Heart left ventricle (tissue), 16 donors: Measurements from ENCODE around the gene ANKRD44. TPM values are rescaled to one million over a fixed set of nuclear protein-coding genes. Genes with fewer than 3 reads are reported as not detected.

Experiments
- ATAC-seq, 4 donors: fragments of 200-7000 bp; cut with Tn5 transposase; one replicate each; pipeline ENCODE4 v1.9.1; 2020 to 2022; ENCODE audit warnings: moderate library complexity in 4 of 4, mild to moderate bottlenecking in 3 of 4, moderate number of reproducible peaks in 1 of 4
- DNase-seq, 5 donors: peaks; one replicate each; pipeline ENCODE4 v3.0.0-alpha.2; 2020
- H3K27ac ChIP-seq, 12 donors: fragments of 200-600 bp; sonication (generic) in 4 of 12; one replicate each; pipeline versions ENCODE4 v1.5.0 to v1.8.0; 2016 to 2022; ENCODE audit warnings: mild to moderate bottlenecking in 2 of 12
- H3K27me3 ChIP-seq, 9 donors: fragments of 200-600 bp; sonication (generic) in 2 of 9; one replicate each; pipeline versions ENCODE4 v1.5.1 to v1.8.0; 2016 to 2022; ENCODE audit warnings: mild to moderate bottlenecking in 3 of 9
- H3K36me3 ChIP-seq, 9 donors: fragments of 200-600 bp; sonication (generic) in 2 of 9; one replicate each; pipeline versions ENCODE4 v1.5.0 to v1.8.0; 2018 to 2022; ENCODE audit warnings: mild to moderate bottlenecking in 2 of 9
- H3K4me1 ChIP-seq, 12 donors: fragments of 200-600 bp; sonication (generic) in 4 of 12; one replicate each; pipeline versions ENCODE4 v1.5.0 to v1.8.0; 2016 to 2022; ENCODE audit warnings: mild to moderate bottlenecking in 3 of 12
- H3K4me3 ChIP-seq, 12 donors: fragments of 200-600 bp; sonication (generic) in 4 of 12; one replicate each; pipeline versions ENCODE4 v1.5.0 to v1.8.0; 2017 to 2022; ENCODE audit warnings: mild to moderate bottlenecking in 9 of 12, moderate library complexity in 4 of 12
- H3K9me3 ChIP-seq, 12 donors: fragments of 200-600 bp; sonication (generic) in 4 of 12; one replicate each; pipeline versions ENCODE4 v1.5.0 to v1.8.0; 2016 to 2022; ENCODE audit warnings: mild to moderate bottlenecking in 1 of 12
- POLR2A ChIP-seq, 2 donors: fragments of 450-650 bp; IDR thresholded peaks; one replicate each; pipeline ENCODE4 v1.6.1; 2017; ENCODE audit warnings: antibody characterized with exemption in 2 of 2, mild to moderate bottlenecking in 2 of 2, moderate library complexity in 2 of 2
- WGBS, 4 donors: extraction: QIAGEN DNeasy Blood & Tissue Kit in 2 of 4; methylation state at CpG; one replicate each; pipeline versions ENCODE4 v1.1.5 to v1.1.7; 2013 to 2018; 5-methylcytosine and 5-hydroxymethylcytosine counted together
- intact Hi-C, 10 donors: fragments of 100-400 bp; cut with DNase I; formaldehyde crosslinking; loops; one replicate each; pipeline versions ENCODE4 v1.11.1 to v1.14.2; 2022
- polyA plus RNA-seq, 2 donors: library from polyadenylated mRNA; stranded (reverse); fragments of 200-250 nt; gene quantifications; one replicate each; pipeline ENCODE4 v1.2.3, GENCODE V29; 2013
- total RNA-seq, 9 donors: library from RNA; depleted of rRNA in 2 of 9; stranded (reverse); fragments of >200 nt in 2 of 9; fragmentation: NEBNext Ultra II Directional in 3 of 9; extraction: Animal tissue kit (Norgen Biotek cat#: 25700) in 3 of 9; gene quantifications; one replicate each; pipeline versions ENCODE4 v1.1.0 to v1.2.4, GENCODE V29; 2016 to 2023
- TF ChIP-seq, protein P1 (sequence below), 12 donors: fragments of 200-600 bp; sonication (generic) in 4 of 12; IDR thresholded peaks; one replicate each; pipeline versions ENCODE4 v1.5.0 to v1.8.0; 2018 to 2022; ENCODE audit warnings: antibody characterized with exemption in 12 of 12, mild to moderate bottlenecking in 5 of 12
- donor health status: ischemic (EF 13 %, LVEDD 7.1; RV severe dilation, severe dysfunction).
- donor health status: healthy with polysubstance abuse.
- donor health status: DM: no; HTN: yes; CAD: no.
- donor health status: DM: no; HTN: no; CAD: no.
- donor health status: ischemic (EF 25% LVEDD 6.9; RV normal size, moderate dysfunction).
- donor health status: ischemic (EF 25% LVEDD 5.7; RV mildly dilated, moderate dysfunction).
- donor health status: healthy.
- donor health status: DM: yes; HTN: yes; CAD: no.
- donor health status: ischemic (EF 35%, LVEDD 5.7; RV mildly dilated, moderate dysfunction).
- donor health status: nonischemic (EF 11% LVEDD 7.7; RV severe dilation, severe dysfunction).
- donor health status: DM: yes; HTN: yes; CAD: no.
- donor health status: PGD.
- donor health status: ischemic (EF 29% LVEDD 5.4; RV normal size, mild dysfunction).
- donor health status: nonischemic (EF 23%, LVEDD 6.1; RV moderate dilation, normal function).

The ANKRD44 gene
- total and polyA plus RNA-seq, 11 donors = 2.4 to 30.6 (median 8.4) TPM

DNA sequence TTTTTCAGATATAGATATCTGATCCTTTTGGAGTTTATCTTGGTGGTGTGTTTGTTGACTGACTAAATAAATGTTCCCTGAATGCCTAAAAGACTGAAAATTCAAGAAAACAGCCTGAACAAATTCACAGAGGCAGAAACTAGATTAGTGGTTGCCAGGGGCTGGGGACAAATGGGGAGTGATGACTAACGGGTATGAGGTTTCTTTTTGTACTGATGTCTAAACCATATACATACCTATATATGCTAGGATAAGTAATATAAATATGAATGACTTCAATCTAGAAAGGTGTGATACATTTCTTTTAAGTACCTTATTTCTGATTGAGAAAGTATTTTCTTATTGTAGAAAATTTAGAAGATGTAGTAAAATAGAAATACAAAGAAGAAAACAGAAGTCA, 207.2 kb downstream of the ANKRD44 start:
- no peak overlapping the region for H3K27ac ChIP-seq
- peaks cover 0 to 26% (median 0%) of the 10 kb centered on the region in 9 donors for H3K36me3 ChIP-seq
- H3K4me3 ChIP-seq = no peak overlapping the region
- DNase-seq (no peak), ATAC-seq (no peak)
- no peaks in the 10 kb centered on the region for H3K9me3 ChIP-seq
- peaks cover 0 to 21% (median 12%) of the 10 kb centered on the region in 12 donors for H3K4me1 ChIP-seq
- no peaks in the 10 kb centered on the region for H3K27me3 ChIP-seq
- intact Hi-C loops = loop anchor here in 2 of 10 donors (10.0 kb wide), 2 partner anchors 69 to 89 kb away; no protein-coding TSS in a partner anchor
- TF ChIP-seq, protein P1, sequence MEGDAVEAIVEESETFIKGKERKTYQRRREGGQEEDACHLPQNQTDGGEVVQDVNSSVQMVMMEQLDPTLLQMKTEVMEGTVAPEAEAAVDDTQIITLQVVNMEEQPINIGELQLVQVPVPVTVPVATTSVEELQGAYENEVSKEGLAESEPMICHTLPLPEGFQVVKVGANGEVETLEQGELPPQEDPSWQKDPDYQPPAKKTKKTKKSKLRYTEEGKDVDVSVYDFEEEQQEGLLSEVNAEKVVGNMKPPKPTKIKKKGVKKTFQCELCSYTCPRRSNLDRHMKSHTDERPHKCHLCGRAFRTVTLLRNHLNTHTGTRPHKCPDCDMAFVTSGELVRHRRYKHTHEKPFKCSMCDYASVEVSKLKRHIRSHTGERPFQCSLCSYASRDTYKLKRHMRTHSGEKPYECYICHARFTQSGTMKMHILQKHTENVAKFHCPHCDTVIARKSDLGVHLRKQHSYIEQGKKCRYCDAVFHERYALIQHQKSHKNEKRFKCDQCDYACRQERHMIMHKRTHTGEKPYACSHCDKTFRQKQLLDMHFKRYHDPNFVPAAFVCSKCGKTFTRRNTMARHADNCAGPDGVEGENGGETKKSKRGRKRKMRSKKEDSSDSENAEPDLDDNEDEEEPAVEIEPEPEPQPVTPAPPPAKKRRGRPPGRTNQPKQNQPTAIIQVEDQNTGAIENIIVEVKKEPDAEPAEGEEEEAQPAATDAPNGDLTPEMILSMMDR (IDR thresholded peaks at IDR 0.05) = no peak
- TF ChIP-seq POLR2A (IDR thresholded peaks at IDR 0.05) = no peak
- WGBS, 4 donors = 85 to 100% (median 98%) methylated on average over 1 of the region's 1 CpG

DNA sequence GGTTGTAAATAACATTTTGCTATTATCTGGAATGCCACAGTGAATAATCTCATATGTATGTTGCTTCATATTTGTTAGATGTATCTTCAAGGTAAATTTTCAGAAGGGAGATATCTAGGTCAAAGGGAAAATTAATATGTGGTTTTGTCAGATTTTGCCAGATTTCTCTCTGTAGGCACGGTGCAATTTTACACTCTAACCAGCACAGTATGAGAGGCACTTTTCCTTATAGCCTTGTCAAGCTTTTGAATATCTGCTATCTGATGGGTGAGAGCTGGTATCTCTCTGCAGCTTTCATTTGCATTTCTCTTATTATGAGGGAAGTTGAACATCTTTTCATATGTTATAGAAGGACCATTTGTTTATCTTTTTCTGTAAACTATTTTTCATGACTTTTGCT, 208.3 kb downstream of the ANKRD44 start:
- intact Hi-C loops = loop anchor here in 2 of 10 donors (10.0 kb wide), 2 partner anchors 67 to 87 kb away; no protein-coding TSS in a partner anchor
- peaks cover 0 to 38% (median 0%) of the 10 kb centered on the region in 9 donors for H3K36me3 ChIP-seq

DNA sequence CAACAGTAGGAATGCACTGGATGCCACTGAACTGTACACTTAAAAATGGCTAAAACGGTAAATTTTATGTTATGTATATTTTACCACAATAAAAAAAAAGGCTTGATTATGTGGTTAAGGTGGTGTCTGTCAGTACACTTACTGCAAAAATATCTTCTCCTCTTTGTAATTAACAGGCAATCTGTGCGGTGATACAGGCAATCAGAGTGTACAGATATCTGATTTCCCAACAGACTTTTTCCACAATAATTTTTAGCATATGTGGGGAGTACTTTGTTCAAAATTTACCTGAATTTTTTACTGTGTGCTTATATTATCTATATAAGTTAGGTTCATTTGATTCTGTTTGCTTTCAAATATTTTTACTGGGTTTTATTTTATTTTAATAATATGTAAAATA, 209.1 kb downstream of the ANKRD44 start:
- peaks cover 0 to 16% (median 0%) of the 10 kb centered on the region in 12 donors for H3K4me1 ChIP-seq
- TF ChIP-seq, protein P1 (IDR thresholded peaks at IDR 0.05) = no peak
- no peak for TF ChIP-seq POLR2A (IDR thresholded peaks at IDR 0.05)
- 92 to 99% (median 96%) methylated on average over 2 of the region's 2 CpGs for WGBS, 4 donors
- no peaks in the 10 kb centered on the region for H3K27me3 ChIP-seq
- DNase-seq (no peak), ATAC-seq (no peak)
- intact Hi-C loops = loop anchor here in 2 of 10 donors (10.0 kb wide), 2 partner anchors 67 to 87 kb away; no protein-coding TSS in a partner anchor
- H3K4me3 ChIP-seq = no peak overlapping the region
- H3K9me3 ChIP-seq = no peaks in the 10 kb centered on the region
- peaks cover 0 to 38% (median 0%) of the 10 kb centered on the region in 9 donors for H3K36me3 ChIP-seq
- H3K27ac ChIP-seq = no peak overlapping the region

More for the DNA sequence above, 208.3 kb downstream of the ANKRD44 start:
- Histone ChIP-seq H3K4me1 (peaks cover 0 to 13% (median 2%) of the 10 kb centered on the region in 12 donors), H3K27me3 (no peaks in the 10 kb centered on the region), H3K9me3 (no peaks in the 10 kb centered on the region), H3K4me3 (no peak overlapping the region), H3K27ac (no peak overlapping the region)
- 74 to 94% (median 89%) methylated on average over 1 of the region's 1 CpG for WGBS, 4 donors
- ATAC-seq (no peak), DNase-seq (no peak)
- TF ChIP-seq, protein P1 (IDR thresholded peaks at IDR 0.05) = no peak
- no peak for TF ChIP-seq POLR2A (IDR thresholded peaks at IDR 0.05)

DNA sequence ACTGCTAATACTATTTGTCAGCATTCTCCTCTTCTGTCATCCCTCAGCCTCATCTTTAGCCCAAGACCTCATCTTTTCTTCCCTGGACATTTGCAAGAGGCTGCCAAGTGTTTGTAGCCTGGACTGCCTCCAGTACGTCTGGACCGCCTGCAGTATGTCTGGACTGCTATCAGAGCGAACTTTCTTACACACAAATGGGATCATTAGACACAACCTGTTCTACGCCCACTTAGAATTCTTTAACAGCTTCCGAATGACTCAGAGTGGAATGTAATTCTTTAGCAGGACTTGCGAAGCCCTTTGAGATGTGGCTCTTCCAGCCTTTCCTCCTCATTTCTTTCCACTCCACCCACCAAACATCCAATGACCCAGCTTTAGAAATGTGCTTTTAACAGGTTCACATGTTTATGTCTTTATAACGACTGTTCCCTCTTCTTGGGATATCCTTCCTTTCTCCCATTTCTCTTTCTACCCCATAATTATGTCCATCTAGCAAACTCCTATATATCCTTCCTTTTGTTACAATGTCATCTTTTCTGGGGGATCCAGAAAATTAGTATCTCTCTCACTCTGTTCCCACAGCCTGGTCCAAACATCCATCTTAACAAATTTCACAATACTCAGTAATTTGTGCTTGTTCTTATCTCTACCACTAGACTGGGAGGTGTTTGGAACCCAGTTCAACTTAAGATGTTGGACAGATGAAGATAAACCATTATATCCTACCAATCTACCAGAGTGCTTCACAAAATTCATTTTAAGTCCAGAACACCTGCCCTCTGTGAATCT, 212.8 kb downstream of the ANKRD44 start:
- WGBS, 4 donors = 66 to 76% (median 73%) methylated on average over 7 of the region's 7 CpGs
- H3K9me3 ChIP-seq = no peaks in the 10 kb centered on the region
- TF ChIP-seq, protein P1 (IDR thresholded peaks at IDR 0.05) = no peak
- no peak for TF ChIP-seq POLR2A (IDR thresholded peaks at IDR 0.05)
- H3K36me3 ChIP-seq = peaks cover 0 to 47% (median 0%) of the 10 kb centered on the region in 9 donors
- H3K27me3 ChIP-seq = no peaks in the 10 kb centered on the region
- peak overlapping the region in 10 of 12 donors; percentile 43 to 78 (median 52) for H3K27ac ChIP-seq
- DNase-seq (peak; percentile 48 to 73 (median 63)), ATAC-seq (peak; percentile 88 to 97 (median 96))
- H3K4me1 ChIP-seq = peaks cover 0 to 16% (median 0%) of the 10 kb centered on the region in 12 donors
- intact Hi-C loops = no loop called here
- no peak overlapping the region for H3K4me3 ChIP-seq
